Activated CD4-positive, alpha-beta T cell treated with anti-CD3 and anti-CD28 coated beads, Interleukin-2, amount 50 U/mL, for 1 hour (primary cell): ENCODE results near the gene CDH6.

Source experiments
- DNase-seq: peaks from one replicate; pipeline ENCODE4 v3.0.0-alpha.2; 2020

The CDH6 gene

GRCh38 chr5:31208043-31208442 lies 14.6 kb downstream of the CDH6 start:
- no peak for DNase-seq

GRCh38 chr5:31209334-31209733 lies 15.8 kb downstream of the CDH6 start:
- no peak for DNase-seq

GRCh38 chr5:31211098-31211497 lies 17.6 kb downstream of the CDH6 start:
- DNase-seq: no peak

- DNase-seq: no peak
Measured at GRCh38 chr5:31213257-31213656, 19.8 kb downstream of the CDH6 start.

DNA sequence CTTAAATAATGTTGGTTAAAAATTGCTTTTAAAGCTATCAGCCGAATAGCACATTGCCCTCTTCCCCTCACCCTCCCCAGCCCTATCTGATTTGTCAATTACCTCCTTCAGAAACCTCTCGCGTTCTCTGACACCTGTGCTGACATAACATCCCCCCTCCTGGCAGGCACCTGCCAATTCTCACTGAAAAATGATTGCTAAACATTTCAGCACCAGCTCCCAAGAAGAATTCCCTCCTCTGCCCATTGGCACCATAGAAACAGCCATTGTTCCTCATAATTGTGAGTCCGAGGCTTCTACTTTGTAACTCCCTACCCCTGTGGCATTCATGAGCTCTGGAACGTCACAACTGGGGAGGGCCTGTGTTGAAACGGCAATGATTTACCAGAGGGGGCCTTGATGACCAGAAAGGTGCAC lies 20.2 kb downstream of the CDH6 start:
- DNase-seq: no peak

DNA sequence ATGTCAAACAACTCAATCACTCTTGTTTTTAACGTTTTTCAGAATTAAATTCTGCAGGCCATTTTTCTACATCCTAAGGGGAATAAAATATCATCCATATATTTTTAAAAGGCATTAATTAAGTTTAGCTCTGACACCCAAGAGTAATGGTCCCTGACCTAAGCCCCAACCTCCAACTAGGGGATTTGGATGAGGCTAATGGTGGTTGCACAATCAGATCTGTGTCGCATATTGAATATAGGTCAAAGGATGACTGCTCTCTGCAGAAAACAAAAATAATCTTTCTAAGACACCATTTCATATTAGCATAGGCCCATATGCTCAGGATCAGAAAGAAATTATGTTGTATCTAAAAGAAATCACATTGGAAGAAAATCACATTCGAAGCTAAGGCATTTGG lies 20.7 kb downstream of the CDH6 start:
- DNase-seq: no peak

DNA sequence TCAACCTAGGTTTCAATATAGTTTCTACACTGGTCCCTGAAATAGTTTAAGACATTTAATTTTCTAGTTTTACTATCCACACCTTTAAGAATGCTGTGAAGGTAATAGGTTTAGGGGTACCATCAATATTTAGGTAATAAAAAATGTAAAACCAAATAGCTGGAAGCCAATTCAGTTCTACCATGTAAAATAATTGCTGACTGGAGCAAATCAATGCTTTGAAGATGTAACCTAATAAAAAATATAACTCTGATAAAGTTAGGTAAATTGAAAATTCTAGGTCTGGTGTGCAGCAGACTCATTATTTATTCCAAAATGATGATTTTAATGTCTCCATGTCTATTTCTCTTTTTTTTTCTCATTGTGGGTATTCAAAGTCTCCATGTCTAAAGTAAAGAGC lies 21.8 kb downstream of the CDH6 start:
- no peak for DNase-seq

DNA sequence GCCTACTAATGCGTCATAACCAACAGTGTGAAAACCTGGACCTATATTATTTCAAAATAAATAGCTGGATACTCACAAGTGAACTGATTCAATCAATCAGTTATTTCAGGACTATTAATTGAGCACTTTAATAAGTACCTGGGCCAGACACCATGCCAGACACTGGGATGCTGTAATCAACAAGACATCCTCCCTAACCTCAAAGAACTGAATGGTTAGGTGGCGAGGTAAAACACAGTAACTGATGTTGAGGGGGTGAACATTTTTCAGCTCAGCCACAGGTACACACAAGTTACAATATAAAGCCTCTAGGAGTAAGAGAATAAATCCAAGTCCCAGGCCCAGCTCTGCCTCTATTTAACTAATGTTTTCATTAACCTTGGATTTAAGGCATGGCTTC lies 24.0 kb downstream of the CDH6 start:
- no peak for DNase-seq

DNA sequence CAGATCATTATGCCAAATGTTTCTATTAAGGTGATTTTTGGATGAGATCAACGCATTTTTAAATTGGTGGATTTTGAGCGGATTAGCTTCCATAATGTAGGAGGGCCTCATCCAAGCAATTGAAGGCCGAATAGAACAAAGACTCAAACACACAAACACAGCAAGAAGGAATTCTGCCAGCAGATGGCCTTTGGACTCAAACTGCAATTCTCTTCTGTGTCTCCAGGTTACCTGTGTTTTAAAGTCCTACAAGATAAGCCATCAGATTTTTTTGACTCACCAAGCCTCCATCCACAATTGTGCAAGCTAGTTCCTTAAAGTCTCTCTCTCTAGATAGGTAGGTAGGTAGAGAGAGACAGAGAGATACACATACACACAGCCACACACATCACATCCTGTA lies 25.5 kb downstream of the CDH6 start:
- no peak for DNase-seq

DNA sequence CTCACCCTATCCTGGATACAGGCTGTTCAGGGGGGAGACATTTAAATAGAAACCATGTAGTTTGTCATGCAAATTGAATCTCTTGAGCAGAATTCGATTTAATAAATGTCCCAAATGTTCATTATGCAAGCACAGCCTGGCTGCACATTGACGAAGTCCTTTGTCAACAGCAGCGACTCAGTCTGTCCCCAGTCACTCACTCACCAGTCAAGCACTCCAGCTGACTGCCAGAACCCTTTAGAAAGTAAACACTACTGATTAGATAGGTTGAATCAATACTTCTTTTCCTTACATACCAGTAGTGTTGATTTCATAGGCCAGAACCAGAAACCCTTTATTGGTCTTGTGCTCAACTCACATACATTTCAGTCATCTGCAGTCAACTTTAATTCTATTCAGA lies 27.5 kb downstream of the CDH6 start:
- no peak for DNase-seq

DNA sequence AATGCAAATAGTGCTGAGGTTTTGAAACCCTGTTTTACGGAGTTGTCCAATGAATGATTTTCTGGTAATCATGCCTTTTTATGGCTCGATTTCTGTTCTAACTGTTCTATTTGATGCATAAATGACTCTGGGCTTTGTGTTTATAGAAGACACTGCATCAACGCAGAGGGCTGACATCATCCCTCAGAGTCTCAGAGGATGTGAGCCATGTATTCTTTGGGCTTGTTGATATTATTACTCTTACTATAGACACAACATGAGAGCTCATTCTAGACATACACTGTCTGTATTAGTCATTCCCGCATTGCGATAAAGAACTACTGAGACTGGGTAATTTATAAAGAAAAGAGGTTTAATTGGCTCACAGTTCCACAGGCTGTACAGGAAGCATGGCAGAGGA lies 31.6 kb downstream of the CDH6 start:
- DNase-seq: no peak

GRCh38 chr5:31225613-31226012 lies 32.1 kb downstream of the CDH6 start:
- no peak for DNase-seq

- DNase-seq: no peak
Measured at GRCh38 chr5:31226651-31227050, 33.2 kb downstream of the CDH6 start.

- no peak for DNase-seq
Measured at GRCh38 chr5:31229266-31229665, 35.8 kb downstream of the CDH6 start.

DNA sequence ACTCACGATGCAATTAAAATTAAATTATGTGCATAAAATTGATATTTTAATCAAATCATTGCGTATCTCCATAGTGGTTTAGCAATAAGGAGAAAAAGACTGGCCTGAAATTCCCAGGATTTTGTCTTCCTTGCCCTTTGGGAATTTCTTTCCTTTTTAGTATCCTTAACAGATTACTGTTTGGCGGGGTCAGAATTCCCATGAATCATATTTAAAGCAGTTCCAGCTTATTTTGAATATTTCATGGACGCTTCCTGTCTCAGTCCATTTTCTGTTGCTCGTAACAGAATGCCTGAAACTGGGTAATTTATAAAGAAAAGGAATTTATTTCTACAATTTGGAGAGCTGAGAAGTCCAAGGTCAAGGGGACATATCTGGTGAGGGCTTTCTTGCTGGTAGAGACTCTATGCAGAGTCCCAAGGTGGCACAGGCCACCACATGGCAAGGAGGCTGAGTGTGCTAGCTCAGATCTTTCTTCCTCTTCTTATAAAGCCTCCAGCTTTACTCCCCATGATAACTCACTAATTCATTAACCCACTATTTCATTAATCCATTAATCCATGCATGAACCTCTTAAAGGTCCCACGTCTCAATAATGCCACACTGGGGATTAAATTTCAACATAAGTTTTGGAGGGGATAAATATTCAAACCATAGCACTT lies 37.8 kb downstream of the CDH6 start:
- no peak for DNase-seq

- DNase-seq: no peak
Measured at GRCh38 chr5:31232273-31232888, 38.9 kb downstream of the CDH6 start.

DNA sequence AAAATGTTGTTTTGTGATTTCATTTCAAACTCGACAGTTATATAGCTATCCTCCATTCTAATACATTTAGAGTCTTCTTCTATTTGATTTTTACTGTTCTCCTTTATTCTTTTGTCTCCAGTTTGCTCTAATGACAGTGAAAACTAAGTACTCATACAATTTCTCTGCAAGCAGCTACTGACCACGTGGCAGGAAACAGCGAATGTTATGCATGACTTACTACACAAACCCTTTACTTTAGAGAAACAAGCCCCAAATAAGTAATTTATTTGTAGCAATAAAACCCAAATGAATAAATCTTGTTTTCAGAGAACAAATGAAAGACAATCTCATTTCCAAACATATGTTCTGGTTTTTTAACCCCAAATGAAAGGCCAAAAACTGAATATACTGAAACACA lies 41.9 kb downstream of the CDH6 start:
- no peak for DNase-seq

GRCh38 chr5:31236339-31236738 lies 42.9 kb downstream of the CDH6 start:
- no peak for DNase-seq

DNA sequence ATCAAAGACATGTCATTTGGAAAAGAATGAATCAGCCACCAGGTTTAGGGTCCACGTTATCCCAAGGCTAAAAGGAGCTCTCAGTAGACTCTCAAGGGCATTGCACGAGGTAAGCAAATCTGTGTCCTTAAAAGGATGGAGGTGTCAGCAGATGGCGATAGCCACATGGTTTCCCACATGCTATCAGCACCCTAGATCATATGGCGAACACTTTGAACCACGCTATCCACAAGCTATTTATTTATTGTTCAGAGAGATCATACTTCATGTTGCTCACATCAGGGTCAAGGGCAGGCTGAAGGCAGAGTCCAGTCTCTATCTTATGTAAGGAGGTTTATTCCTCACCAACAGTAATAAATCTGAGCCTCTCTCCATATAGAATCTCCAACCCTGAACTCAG lies 43.7 kb downstream of the CDH6 start:
- no peak for DNase-seq

DNA sequence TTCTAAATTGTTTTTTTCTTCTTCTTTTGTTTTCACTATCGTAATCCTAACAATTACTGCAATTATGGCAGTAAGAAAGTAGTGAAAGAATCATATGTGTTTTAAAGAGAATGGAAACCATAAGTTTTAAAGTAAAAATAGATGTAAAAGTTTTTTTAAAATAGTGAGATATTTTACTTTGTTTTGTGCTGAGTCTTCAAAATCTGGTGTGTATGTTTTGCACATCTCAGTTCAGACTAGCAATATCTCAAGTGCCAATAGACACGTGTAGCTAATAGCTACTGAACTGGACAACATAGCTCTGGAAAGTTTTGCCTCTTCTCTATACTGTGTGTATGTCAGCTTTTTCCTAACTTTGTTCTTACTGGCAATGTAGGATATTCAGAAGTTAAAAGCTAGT lies 45.0 kb downstream of the CDH6 start:
- no peak for DNase-seq

DNA sequence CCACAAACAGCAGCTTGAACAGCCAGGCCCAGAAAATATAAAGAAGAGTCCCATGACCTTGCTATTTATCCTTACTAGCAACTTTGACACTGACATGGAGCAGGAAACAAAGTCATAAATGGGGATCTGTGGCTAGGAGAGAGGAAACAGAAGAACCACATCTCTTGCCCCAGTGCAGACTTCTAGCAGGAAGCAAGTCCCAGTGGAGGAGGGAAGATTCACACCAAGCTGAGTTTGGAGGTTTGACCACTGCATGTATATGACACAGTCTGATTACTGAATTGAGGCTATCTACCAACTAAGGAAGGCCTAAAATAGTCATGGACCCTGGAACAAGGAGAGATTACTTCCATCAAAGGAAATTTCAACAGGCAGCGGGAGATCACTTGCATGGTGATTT lies 51.4 kb downstream of the CDH6 start:
- DNase-seq: no peak

- no peak for DNase-seq
Measured at GRCh38 chr5:31247381-31247780, 53.9 kb downstream of the CDH6 start.

- DNase-seq: no peak
Measured at GRCh38 chr5:31250201-31250600, 56.7 kb downstream of the CDH6 start.

DNA sequence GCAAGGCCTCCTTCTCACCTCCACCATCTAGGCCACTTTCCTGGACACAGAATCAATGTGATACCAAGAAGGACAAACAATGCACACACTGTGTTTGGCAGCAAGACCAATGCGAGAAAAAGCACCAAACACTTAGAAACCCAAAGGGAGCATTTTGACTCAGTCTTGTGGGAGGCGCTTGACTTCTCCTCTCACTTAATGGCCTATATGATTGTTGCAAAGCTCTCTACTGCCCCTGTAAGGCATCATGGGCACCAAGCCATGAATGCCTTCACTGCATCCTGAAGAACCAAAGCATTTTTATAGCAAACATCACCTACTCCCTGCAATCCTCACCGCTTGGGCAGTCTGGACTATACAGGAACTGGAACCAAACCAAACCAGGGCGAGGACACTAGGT lies 57.5 kb downstream of the CDH6 start:
- no peak for DNase-seq

- no peak for DNase-seq
Measured at GRCh38 chr5:31255041-31255440, 61.6 kb downstream of the CDH6 start.
